Measurements from ENCODE around the gene KCNIP2.

DNA sequence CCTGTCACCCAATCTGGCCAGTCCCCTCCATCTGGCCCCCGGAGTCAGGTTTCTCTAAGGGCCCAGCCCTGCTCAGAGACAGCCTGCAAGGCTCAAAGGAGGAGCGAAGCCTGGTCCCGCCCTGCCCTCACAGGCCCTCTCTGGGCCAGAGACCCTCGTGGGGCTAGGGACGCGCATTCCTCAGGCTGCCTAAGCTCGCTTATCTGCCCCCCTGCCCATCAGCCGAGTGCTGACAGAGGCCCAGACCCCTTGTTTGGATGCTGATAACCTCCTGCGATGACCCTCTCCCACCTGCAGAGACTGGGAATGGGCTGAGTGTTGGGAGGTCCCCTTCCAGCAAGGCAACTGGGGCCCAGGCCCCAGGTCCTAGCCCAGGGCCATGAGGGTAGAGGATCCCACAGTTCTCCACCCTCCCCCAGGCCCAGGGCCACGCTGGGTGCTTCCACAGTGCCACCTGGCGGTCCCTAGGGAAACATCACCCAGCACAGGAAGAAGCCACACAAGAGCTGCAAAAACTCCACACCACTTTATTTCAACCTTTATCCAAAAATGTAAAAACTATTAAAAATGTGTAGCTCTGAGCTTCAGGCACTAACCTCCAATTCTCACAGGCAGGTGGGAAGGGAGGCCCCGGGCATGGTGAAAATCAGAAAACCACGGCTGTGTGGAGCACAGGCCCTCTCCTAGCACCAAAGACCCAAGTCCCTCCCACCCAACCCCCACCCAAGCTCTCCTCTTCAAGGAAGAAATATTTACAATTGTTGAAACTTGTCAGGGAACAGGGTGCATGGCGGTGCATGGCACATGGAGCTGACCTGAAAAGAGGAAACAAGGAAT, 62.6 kb downstream of the KCNIP2 start:
- TF ChIP-seq, protein P1, sequence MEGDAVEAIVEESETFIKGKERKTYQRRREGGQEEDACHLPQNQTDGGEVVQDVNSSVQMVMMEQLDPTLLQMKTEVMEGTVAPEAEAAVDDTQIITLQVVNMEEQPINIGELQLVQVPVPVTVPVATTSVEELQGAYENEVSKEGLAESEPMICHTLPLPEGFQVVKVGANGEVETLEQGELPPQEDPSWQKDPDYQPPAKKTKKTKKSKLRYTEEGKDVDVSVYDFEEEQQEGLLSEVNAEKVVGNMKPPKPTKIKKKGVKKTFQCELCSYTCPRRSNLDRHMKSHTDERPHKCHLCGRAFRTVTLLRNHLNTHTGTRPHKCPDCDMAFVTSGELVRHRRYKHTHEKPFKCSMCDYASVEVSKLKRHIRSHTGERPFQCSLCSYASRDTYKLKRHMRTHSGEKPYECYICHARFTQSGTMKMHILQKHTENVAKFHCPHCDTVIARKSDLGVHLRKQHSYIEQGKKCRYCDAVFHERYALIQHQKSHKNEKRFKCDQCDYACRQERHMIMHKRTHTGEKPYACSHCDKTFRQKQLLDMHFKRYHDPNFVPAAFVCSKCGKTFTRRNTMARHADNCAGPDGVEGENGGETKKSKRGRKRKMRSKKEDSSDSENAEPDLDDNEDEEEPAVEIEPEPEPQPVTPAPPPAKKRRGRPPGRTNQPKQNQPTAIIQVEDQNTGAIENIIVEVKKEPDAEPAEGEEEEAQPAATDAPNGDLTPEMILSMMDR (conservative IDR thresholded peaks at IDR 0.05; ENCODE audit: low read length) = peak; percentile 94
- no peak for TF ChIP-seq EZH2phosphoT487 (IDR thresholded peaks at IDR 0.05; ENCODE audit: borderline replicate concordance, low read depth, low read length)
